Endometrial microvascular endothelial cells (primary cell): Measurements from ENCODE around the gene ZNF791. TPM values are rescaled to one million over a fixed set of nuclear protein-coding genes. Genes with fewer than 3 reads are reported as not detected.

Experiments used
- total RNA-seq: library from RNA; depleted of rRNA; stranded (reverse); fragments of >200 nt; gene quantifications from one replicate; pipeline ENCODE4 v1.2.3, GENCODE V29; 2015; ENCODE audit errors: inconsistent ontology term

The ZNF791 gene
- total RNA-seq, 1 donor from 2014 or later: 10.0 TPM

Other genes starting within 250 kb of the ZNF791 start
- 0.09 TPM for gene ZNF442, start 245.2 kb upstream of the ZNF791 start, total RNA-seq
- 5.3 TPM for gene ZNF799, start 209.6 kb upstream of the ZNF791 start, total RNA-seq
- 3.7 TPM for gene ZNF443, start 169.9 kb upstream of the ZNF791 start, total RNA-seq
- gene ZNF709, start 126.1 kb upstream of the ZNF791 start, total RNA-seq: 2.6 TPM
- gene ZNF564, start 59.4 kb upstream of the ZNF791 start, total RNA-seq: 2.9 TPM
- 3.2 TPM for gene ZNF490, start 107 bp upstream of the ZNF791 start, total RNA-seq
- gene MAN2B1, start 55.8 kb downstream of the ZNF791 start, total RNA-seq: 58.4 TPM
- 5.5 TPM for gene WDR83, start 55.9 kb downstream of the ZNF791 start, total RNA-seq
- gene DHPS, start 71.0 kb downstream of the ZNF791 start, total RNA-seq: 86.4 TPM
- not detected for gene GNG14, start 77.1 kb downstream of the ZNF791 start, total RNA-seq
- gene FBXW9, start 85.7 kb downstream of the ZNF791 start, total RNA-seq: 7.2 TPM
- 23.1 TPM for gene TNPO2, start 113.0 kb downstream of the ZNF791 start, total RNA-seq
- gene TRIR, start 123.8 kb downstream of the ZNF791 start, total RNA-seq: 359 TPM
- 131 TPM for gene GET3, start 126.6 kb downstream of the ZNF791 start, total RNA-seq
- gene BEST2, start 140.9 kb downstream of the ZNF791 start, total RNA-seq: not detected
- 6.6 TPM for gene HOOK2, start 164.6 kb downstream of the ZNF791 start, total RNA-seq
- 19.7 TPM for gene JUNB, start 180.6 kb downstream of the ZNF791 start, total RNA-seq
- 259 TPM for gene PRDX2, start 190.9 kb downstream of the ZNF791 start, total RNA-seq
- gene THSD8, start 191.1 kb downstream of the ZNF791 start, total RNA-seq: not detected
- 40.8 TPM for gene RNASEH2A, start 195.7 kb downstream of the ZNF791 start, total RNA-seq
- gene RTBDN, start 223.7 kb downstream of the ZNF791 start, total RNA-seq: not detected
- 0.09 TPM for gene MAST1, start 227.6 kb downstream of the ZNF791 start, total RNA-seq